ENCODE measurements around the gene GLIS1.

DNA sequence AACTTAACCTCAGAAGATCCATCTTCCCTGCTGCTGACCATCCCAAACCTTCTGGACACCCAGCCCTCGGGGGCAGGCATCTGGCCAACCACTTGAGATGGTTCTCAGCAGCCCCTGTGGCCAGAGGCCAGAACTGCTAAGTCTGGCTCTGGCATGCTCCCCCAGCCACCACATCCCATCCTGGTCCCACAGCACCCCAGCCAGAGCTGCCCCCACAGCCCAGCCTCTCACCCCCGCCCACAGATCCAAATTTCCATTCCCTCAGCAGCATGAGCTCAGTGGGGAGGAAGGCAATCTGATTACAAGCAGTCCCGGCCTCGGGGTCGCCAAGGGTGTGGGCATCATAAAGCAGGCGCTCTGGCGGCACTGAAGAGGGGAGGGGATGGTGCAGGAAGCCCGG is 45.6 kb downstream of the GLIS1 start:
- no peak for TF ChIP-seq EZH2 (IDR thresholded peaks at IDR 0.05; ENCODE audit: borderline replicate concordance)
- TF ChIP-seq, protein P1, sequence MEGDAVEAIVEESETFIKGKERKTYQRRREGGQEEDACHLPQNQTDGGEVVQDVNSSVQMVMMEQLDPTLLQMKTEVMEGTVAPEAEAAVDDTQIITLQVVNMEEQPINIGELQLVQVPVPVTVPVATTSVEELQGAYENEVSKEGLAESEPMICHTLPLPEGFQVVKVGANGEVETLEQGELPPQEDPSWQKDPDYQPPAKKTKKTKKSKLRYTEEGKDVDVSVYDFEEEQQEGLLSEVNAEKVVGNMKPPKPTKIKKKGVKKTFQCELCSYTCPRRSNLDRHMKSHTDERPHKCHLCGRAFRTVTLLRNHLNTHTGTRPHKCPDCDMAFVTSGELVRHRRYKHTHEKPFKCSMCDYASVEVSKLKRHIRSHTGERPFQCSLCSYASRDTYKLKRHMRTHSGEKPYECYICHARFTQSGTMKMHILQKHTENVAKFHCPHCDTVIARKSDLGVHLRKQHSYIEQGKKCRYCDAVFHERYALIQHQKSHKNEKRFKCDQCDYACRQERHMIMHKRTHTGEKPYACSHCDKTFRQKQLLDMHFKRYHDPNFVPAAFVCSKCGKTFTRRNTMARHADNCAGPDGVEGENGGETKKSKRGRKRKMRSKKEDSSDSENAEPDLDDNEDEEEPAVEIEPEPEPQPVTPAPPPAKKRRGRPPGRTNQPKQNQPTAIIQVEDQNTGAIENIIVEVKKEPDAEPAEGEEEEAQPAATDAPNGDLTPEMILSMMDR (IDR thresholded peaks at IDR 0.05; ENCODE audit: poor library complexity) = no peak
